SK-N-SH treated with all-trans-retinoic acid at 6 μM for 48 hours (cell line): ENCODE data around the gene PDS5B.

Source experiments
- RARB ChIP-seq: fragments of 250-450 bp; sonication (Bioruptor Pico); IDR thresholded peaks from 2 replicates; pipeline ENCODE4 v1.8.0; 2021; ENCODE audit warnings: mild to moderate bottlenecking, moderate library complexity
- TF ChIP-seq, protein P1 (sequence below): fragments of 250-450 bp; sonication (Bioruptor Pico); IDR thresholded peaks from 2 replicates; pipeline ENCODE4 v1.5.1; 2021; ENCODE audit warnings: mild to moderate bottlenecking, moderate library complexity

GRCh38 chr13:32586080-32586900 is at the start of gene PDS5B:
- TF ChIP-seq, protein P1, sequence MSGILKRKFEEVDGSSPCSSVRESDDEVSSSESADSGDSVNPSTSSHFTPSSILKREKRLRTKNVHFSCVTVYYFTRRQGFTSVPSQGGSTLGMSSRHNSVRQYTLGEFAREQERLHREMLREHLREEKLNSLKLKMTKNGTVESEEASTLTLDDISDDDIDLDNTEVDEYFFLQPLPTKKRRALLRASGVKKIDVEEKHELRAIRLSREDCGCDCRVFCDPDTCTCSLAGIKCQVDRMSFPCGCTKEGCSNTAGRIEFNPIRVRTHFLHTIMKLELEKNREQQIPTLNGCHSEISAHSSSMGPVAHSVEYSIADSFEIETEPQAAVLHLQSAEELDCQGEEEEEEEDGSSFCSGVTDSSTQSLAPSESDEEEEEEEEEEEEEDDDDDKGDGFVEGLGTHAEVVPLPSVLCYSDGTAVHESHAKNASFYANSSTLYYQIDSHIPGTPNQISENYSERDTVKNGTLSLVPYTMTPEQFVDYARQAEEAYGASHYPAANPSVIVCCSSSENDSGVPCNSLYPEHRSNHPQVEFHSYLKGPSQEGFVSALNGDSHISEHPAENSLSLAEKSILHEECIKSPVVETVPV = no peak
- TF ChIP-seq RARB (CRISPR knock-in tag) = no peak
